HG03045 (cell line): ENCODE results near the gene BPIFB3.
"Not testable (repeated sequence)": the region's sequence is repeated elsewhere in the genome, so short reads cannot be mapped to it uniquely, and the experiment has no call there.

Experiments
- ATAC-seq: cut with Tn5 transposase; IDR thresholded peaks from one replicate; pipeline ENCODE4 v1.9.1; 2021; ENCODE audit warnings: mild to moderate bottlenecking, moderate library complexity; ENCODE audit not compliant: unreplicated experiment

The BPIFB3 gene

GRCh38 chr20:33083544-33084340, 30.0 kb downstream of the BPIFB3 start:
- ATAC-seq = no peak

GRCh38 chr20:33084722-33085121, 31.0 kb downstream of the BPIFB3 start:
- no peak for ATAC-seq

- ATAC-seq = no peak
Observed at GRCh38 chr20:33086052-33086722, 32.5 kb downstream of the BPIFB3 start.

- no peak for ATAC-seq
Observed at GRCh38 chr20:33091147-33091546, 37.4 kb downstream of the BPIFB3 start.

- no peak for ATAC-seq
Observed at GRCh38 chr20:33091693-33092092, 38.0 kb downstream of the BPIFB3 start.

- ATAC-seq = no peak
Observed at GRCh38 chr20:33092361-33092760, 38.7 kb downstream of the BPIFB3 start.

- ATAC-seq = no peak
Observed at GRCh38 chr20:33093074-33093473, 39.4 kb downstream of the BPIFB3 start.

- no peak for ATAC-seq
Observed at GRCh38 chr20:33093582-33093981, 39.9 kb downstream of the BPIFB3 start.

- no peak for ATAC-seq
Observed at GRCh38 chr20:33095249-33095648, 41.5 kb downstream of the BPIFB3 start.

GRCh38 chr20:33095902-33096584, 42.3 kb downstream of the BPIFB3 start:
- ATAC-seq = not testable (repeated sequence)

- no peak for ATAC-seq
Observed at GRCh38 chr20:33097001-33097400, 43.3 kb downstream of the BPIFB3 start.

- no peak for ATAC-seq
Observed at GRCh38 chr20:33099843-33100538, 46.3 kb downstream of the BPIFB3 start.

- ATAC-seq = no peak
Observed at GRCh38 chr20:33103556-33103955, 49.9 kb downstream of the BPIFB3 start.

- no peak for ATAC-seq
Observed at GRCh38 chr20:33104336-33104735, 50.6 kb downstream of the BPIFB3 start.

- ATAC-seq = no peak
Observed at GRCh38 chr20:33105316-33105924, 51.7 kb downstream of the BPIFB3 start.

- not testable (repeated sequence) for ATAC-seq
Observed at GRCh38 chr20:33106058-33106620, 52.4 kb downstream of the BPIFB3 start.

GRCh38 chr20:33108661-33109060, 55.0 kb downstream of the BPIFB3 start:
- ATAC-seq = no peak

- no peak for ATAC-seq
Observed at GRCh38 chr20:33110147-33110825, 56.6 kb downstream of the BPIFB3 start.

- ATAC-seq = no peak
Observed at GRCh38 chr20:33111306-33111705, 57.6 kb downstream of the BPIFB3 start.
